HepG2 (cell line): ENCODE data around the gene TIAM2. TPM values are rescaled to one million over a fixed set of nuclear protein-coding genes. Genes with fewer than 3 reads are reported as not detected.

Source experiments
- ATAC-seq: fragments of 200-7000 bp; cut with Tn5 transposase; 3 replicates; pipeline ENCODE4 v1.9.1; 2020; ENCODE audit warnings: mild to moderate bottlenecking, moderate library complexity
- BruUV-seq: library from RNA; stranded (reverse); fragments of 400-500 nt; replicated peaks from 2 replicates; lab custom pipeline; 2021; lab: Mats Ljungman, UMichigan
- CTCF ChIA-PET: fragments of 300-600 bp; formaldehyde crosslinking; extraction: SDS; loops from one replicate; lab custom pipeline; 2021; ENCODE audit warnings: low total read pairs, inconsistent platforms, low intra/inter-chr PET ratio; lab: Yijun Ruan, JAX
- POLR2A ChIA-PET: fragments of 350-600 bp; sonication (Branson Sonifier 250); formaldehyde crosslinking; loops from one replicate; lab custom pipeline; 2020; ENCODE audit warnings: antibody characterized with exemption, inconsistent platforms; lab: Yijun Ruan, JAX
- DNase-seq: peaks from one replicate; pipeline ENCODE4 v3.0.0-alpha.2; 2015; ENCODE audit warnings: low spot score
- FAIRE-seq: peaks from 3 replicates; lab custom pipeline; 2011; peaks lifted over from hg19 to GRCh38; lab: Jason Lieb, UNC
- H2AFZ ChIP-seq: one replicate; pipeline ENCODE4 v1.6.1; 2011; ENCODE audit warnings: low read length, inconsistent platforms
- H3K27ac ChIP-seq: fragments of 300-600 bp; 3 replicates; pipeline ENCODE4 v1.8.0; 2011; ENCODE audit warnings: mixed run types, mild to moderate bottlenecking, mixed read lengths, low read length, inconsistent platforms; ENCODE audit not compliant: insufficient read depth; ENCODE audit errors: extremely low read length
- H3K27me3 ChIP-seq, 2 experiments: fragments of 200-600 bp in 1 of 2; 2 replicates in 1 of 2; 3 replicates in 1 of 2; pipeline versions ENCODE4 v1.6.0 to v1.8.0; 2011; ENCODE audit warnings: low read length in 2 of 2, mild to moderate bottlenecking in 2 of 2, moderate library complexity in 2 of 2, inconsistent platforms in 1 of 2; ENCODE audit not compliant: insufficient read depth in 2 of 2, control insufficient read depth in 1 of 2
- H3K36me3 ChIP-seq, 2 experiments: fragments of 200-600 bp in 1 of 2; replicated peaks in 1 of 2; 2 replicates in 1 of 2; 3 replicates in 1 of 2; pipeline versions ENCODE4 v1.5.1 to v1.8.0; 2011; ENCODE audit warnings: low read length in 2 of 2, inconsistent platforms in 1 of 2; ENCODE audit not compliant: insufficient read depth in 2 of 2, control insufficient read depth in 1 of 2
- H3K4me1 ChIP-seq: 2 replicates; pipeline ENCODE4 v1.5.1; 2012; ENCODE audit warnings: low read length, inconsistent platforms; ENCODE audit not compliant: insufficient read depth
- H3K4me2 ChIP-seq: 2 replicates; pipeline ENCODE4 v1.6.0; 2011; ENCODE audit warnings: low read depth, low read length, inconsistent platforms
- H3K4me3 ChIP-seq, 3 experiments: fragments of 200-600 bp in 1 of 3; sonication (generic), shearing (Covaris generic) in 1 of 3; replicated peaks in 1 of 3; 2 replicates each; pipeline ENCODE4 v1.5.1; 2011 to 2016; ENCODE audit warnings: low read length in 3 of 3, inconsistent platforms in 2 of 3, low read depth in 2 of 3, mild to moderate bottlenecking in 2 of 3, control low read depth in 1 of 3, mixed read lengths in 1 of 3; ENCODE audit not compliant: insufficient read depth in 1 of 3
- H3K79me2 ChIP-seq: one replicate; pipeline ENCODE4 v1.6.1; 2011; ENCODE audit warnings: low read length, inconsistent platforms; ENCODE audit not compliant: insufficient read depth
- H3K9ac ChIP-seq: 2 replicates; pipeline ENCODE4 v1.6.0; 2011; ENCODE audit warnings: mild to moderate bottlenecking, low read depth, low read length, inconsistent platforms; ENCODE audit not compliant: insufficient read depth
- H3K9me3 ChIP-seq: 2 replicates; pipeline ENCODE4 v1.5.1; 2012; ENCODE audit warnings: mild to moderate bottlenecking, low read length
- H4K20me1 ChIP-seq: 2 replicates; pipeline ENCODE4 v1.6.0; 2011; ENCODE audit warnings: inconsistent platforms, mild to moderate bottlenecking, low read length, moderate library complexity; ENCODE audit not compliant: insufficient read depth
- ISL2 ChIP-seq: sonication (generic); formaldehyde crosslinking; IDR thresholded peaks from 2 replicates; pipeline ENCODE4 v1.5.0; 2020; ENCODE audit warnings: missing genetic modification reagents
- KMT2A ChIP-seq: sonication (generic); formaldehyde crosslinking; IDR thresholded peaks from 2 replicates; pipeline ENCODE4 v1.4.0; 2020; ENCODE audit warnings: missing genetic modification reagents
- MEIS2 ChIP-seq: sonication (generic); formaldehyde crosslinking; IDR thresholded peaks from 2 replicates; pipeline ENCODE4 v1.9.0; 2021; ENCODE audit warnings: mild to moderate bottlenecking, missing genetic modification reagents
- NFYC ChIP-seq: IDR thresholded peaks from 2 replicates; pipeline ENCODE4 v1.6.1; 2016; ENCODE audit warnings: missing genetic modification reagents, missing compliant biosample characterization
- NRL ChIP-seq: sonication (generic); formaldehyde crosslinking; IDR thresholded peaks from 2 replicates; pipeline ENCODE4 v1.5.0; 2020; ENCODE audit warnings: missing genetic modification reagents, mild to moderate bottlenecking, moderate library complexity, borderline replicate concordance
- ZFP90 ChIP-seq: sonication (generic); formaldehyde crosslinking; IDR thresholded peaks from 2 replicates; pipeline ENCODE4 v1.8.0; 2022; ENCODE audit warnings: missing genetic modification reagents, mild to moderate bottlenecking, inconsistent platforms, borderline replicate concordance
- ZMAT5 ChIP-seq: sonication (generic); formaldehyde crosslinking; IDR thresholded peaks from 2 replicates; pipeline ENCODE4 v1.5.0; 2020; ENCODE audit warnings: mild to moderate bottlenecking, low read depth, missing genetic modification reagents, borderline replicate concordance
- ZNF24 ChIP-seq: fragments of 450-650 bp; IDR thresholded peaks from 2 replicates; pipeline ENCODE4 v1.6.1; 2017; ENCODE audit warnings: antibody characterized with exemption, mild to moderate bottlenecking
- ZNF556 ChIP-seq: sonication (generic); formaldehyde crosslinking; IDR thresholded peaks from 2 replicates; pipeline ENCODE4 v1.4.0; 2020; ENCODE audit warnings: mild to moderate bottlenecking, missing genetic modification reagents, borderline replicate concordance
- WGBS: methylation state at CpG from one replicate; pipeline ENCODE4 v1.1.6; 2017; ENCODE audit warnings: low lambda C conversion rate; 5-methylcytosine and 5-hydroxymethylcytosine counted together
- in situ Hi-C: cut with HindIII; loops from 2 replicates; pipeline ENCODE4 v1.10.0; 2017; ENCODE audit warnings: low pct_unique_long_range_greater_than_20kb; ENCODE audit not compliant: extremely low pct_ligation_motif_present
- intact Hi-C: fragments of 100-400 bp; cut with micrococcal nuclease; formaldehyde crosslinking; loops from one replicate; pipeline ENCODE4 v1.10.0; 2022; ENCODE audit not compliant: unreplicated experiment
- polyA plus RNA-seq, 8 experiments: library from polyadenylated mRNA; depleted of rRNA in 3 of 8; stranded (reverse) in 7 of 8; unstranded in 1 of 8; fragments of >200 nt; fragmentation: Illumina TruSeq in 4 of 8; extraction: Trizol in 4 of 8; gene quantifications; 2 replicates each; pipeline versions ENCODE4 v1.2.1 to v1.2.3, GENCODE V29; 2011 to 2016; ENCODE audit warnings: low read depth in 4 of 8, missing spikeins in 1 of 8, mixed read lengths in 1 of 8; ENCODE audit not compliant: insufficient read depth in 1 of 8
- total RNA-seq, 5 experiments: library from RNA; depleted of rRNA; stranded (reverse); fragments of >200 nt; fragmentation: Illumina TruSeq; extraction: Trizol; gene quantifications; 2 replicates each; pipeline ENCODE4 v1.2.3, GENCODE V29; 2016; ENCODE audit warnings: low read depth in 1 of 5

The TIAM2 gene
- total and polyA plus RNA-seq, 2 of the 13 experiments (the other 11 are each of a cell fraction or from before 2014, with no cell fraction given) = 4.1 to 4.5 TPM

- TF ChIP-seq MEIS2 (CRISPR knock-in tag) (0 out of 2 replicates have a peak, but pooled peaks have one; percentile 9), KMT2A (CRISPR knock-in tag) (0 out of 2 replicates have a peak, but pooled peaks have one; percentile 28), NRL (CRISPR knock-in tag) (0 out of 2 replicates have a peak, but pooled peaks have one; percentile 13), ZMAT5 (CRISPR knock-in tag) (no peak), ISL2 (CRISPR knock-in tag) (no peak), ZFP90 (CRISPR knock-in tag) (0 out of 2 replicates have a peak, but pooled peaks have one; percentile 22)
Measured at GRCh38 chr6:154996016-154996590, 988 bp downstream of the TIAM2 start (continued).

- FAIRE-seq = peak; percentile 4
Measured at GRCh38 chr6:154996841-154997311, 1.8 kb downstream of the TIAM2 start.

More at GRCh38 chr6:154996841-154997311, 1.8 kb downstream of the TIAM2 start:
- Histone ChIP-seq H3K9me3 (no peaks in the 10 kb centered on the region), H2AFZ (no peak overlapping the region), H3K36me3 (no peaks in the 10 kb centered on the region)
- TF ChIP-seq ZNF24 (no peak), NFYC (CRISPR knock-in tag) (no peak), ZNF556 (CRISPR knock-in tag) (no peak)
- TF ChIP-seq, all 625 proteins: peak for 0
- intact Hi-C loops = no loop called here
- ATAC-seq (no peak), DNase-seq (no peak)
- Histone ChIP-seq H3K79me2 (no peaks in the 10 kb centered on the region), H3K27me3 (peaks cover 2 to 19% of the 10 kb centered on the region in 2 experiments; a peak in 3 of 5 replicates), H3K27ac (no peak overlapping the region), H3K4me3 (no peak overlapping the region), H3K4me2 (no peak overlapping the region; the same call in 1 of the 2 replicates), H4K20me1 (no peaks in the 10 kb centered on the region), H3K9ac (no peak overlapping the region), H3K4me1 (peaks cover 43% of the 10 kb centered on the region)
- BruUV-seq = TSS peak; percentile 66
- CTCF ChIA-PET = no interaction called here
- 62% methylated on average over 5 of the region's 5 CpGs for WGBS
- POLR2A ChIA-PET = interaction anchor here (1.0 kb wide), 1 partner anchor 16 kb away, joined by 3 read pairs; no protein-coding TSS in a partner anchor
- in situ Hi-C loops = no loop called here
